Epithelial cell of proximal tubule (primary cell): ENCODE data around the gene ABHD15. TPM values are rescaled to one million over a fixed set of nuclear protein-coding genes. Genes with fewer than 3 reads are reported as not detected.

Experiments used
- DNase-seq: peaks from one replicate; pipeline ENCODE4 v3.0.0-alpha.2; 2011; ENCODE audit warnings: low read depth
- H3K4me3 ChIP-seq: 2 replicates; pipeline ENCODE4 v1.5.1; 2011; ENCODE audit warnings: low read depth, mild to moderate bottlenecking, low read length
- total RNA-seq: library from RNA; depleted of rRNA; stranded (reverse); fragments of >200 nt; gene quantifications from 2 replicates; pipeline ENCODE4 v1.2.3, GENCODE V29; 2015
- TF ChIP-seq, protein P1 (sequence below): conservative IDR thresholded peaks from 2 replicates; pipeline ENCODE4 v1.5.1; 2012; ENCODE audit warnings: low read depth, mild to moderate bottlenecking, low read length

The ABHD15 gene
- total RNA-seq, 1 donor from 2014 or later = 8.2 TPM

DNA sequence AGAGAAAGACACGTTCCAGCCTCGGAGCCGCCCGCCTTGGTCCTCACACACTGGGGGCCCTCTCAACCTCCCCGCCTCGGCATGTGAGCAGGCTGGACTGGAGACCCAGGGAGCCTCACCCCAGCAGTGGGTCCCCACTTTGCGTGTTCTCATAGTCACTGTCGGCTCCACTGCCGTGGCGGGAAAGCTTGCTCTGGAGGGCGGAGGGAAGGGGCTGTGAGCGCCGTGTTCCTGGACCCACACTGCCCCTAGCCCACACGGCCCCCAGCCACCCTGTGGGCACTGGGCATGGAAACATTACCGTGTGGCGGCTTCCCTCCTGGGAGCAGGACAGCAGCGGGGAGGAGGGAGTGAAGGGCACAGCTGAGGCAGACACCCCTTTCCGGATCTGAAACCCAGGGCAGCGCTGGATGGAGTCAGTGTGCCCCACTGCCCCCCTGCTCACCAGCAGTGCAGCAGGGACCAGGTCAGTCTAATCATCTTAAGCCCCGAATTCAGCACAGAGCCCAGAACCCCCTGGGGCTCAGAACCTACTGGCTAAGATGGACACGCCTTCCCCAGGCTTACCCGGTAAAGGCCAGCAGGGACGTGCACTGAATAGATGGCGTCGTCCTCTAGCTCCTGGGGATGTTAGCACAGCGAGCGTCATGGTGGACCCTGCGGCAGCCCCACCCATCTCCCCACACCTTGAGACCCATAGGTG is 8.8 kb upstream of the ABHD15 start:
- H3K4me3 ChIP-seq = no peak overlapping the region
- TF ChIP-seq, protein P1, sequence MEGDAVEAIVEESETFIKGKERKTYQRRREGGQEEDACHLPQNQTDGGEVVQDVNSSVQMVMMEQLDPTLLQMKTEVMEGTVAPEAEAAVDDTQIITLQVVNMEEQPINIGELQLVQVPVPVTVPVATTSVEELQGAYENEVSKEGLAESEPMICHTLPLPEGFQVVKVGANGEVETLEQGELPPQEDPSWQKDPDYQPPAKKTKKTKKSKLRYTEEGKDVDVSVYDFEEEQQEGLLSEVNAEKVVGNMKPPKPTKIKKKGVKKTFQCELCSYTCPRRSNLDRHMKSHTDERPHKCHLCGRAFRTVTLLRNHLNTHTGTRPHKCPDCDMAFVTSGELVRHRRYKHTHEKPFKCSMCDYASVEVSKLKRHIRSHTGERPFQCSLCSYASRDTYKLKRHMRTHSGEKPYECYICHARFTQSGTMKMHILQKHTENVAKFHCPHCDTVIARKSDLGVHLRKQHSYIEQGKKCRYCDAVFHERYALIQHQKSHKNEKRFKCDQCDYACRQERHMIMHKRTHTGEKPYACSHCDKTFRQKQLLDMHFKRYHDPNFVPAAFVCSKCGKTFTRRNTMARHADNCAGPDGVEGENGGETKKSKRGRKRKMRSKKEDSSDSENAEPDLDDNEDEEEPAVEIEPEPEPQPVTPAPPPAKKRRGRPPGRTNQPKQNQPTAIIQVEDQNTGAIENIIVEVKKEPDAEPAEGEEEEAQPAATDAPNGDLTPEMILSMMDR = no peak
- no peak for DNase-seq

GRCh38 chr17:29574732-29575510 is 8.1 kb upstream of the ABHD15 start:
- H3K4me3 ChIP-seq = no peak overlapping the region
- TF ChIP-seq, protein P1 = no peak
- no peak for DNase-seq

DNA sequence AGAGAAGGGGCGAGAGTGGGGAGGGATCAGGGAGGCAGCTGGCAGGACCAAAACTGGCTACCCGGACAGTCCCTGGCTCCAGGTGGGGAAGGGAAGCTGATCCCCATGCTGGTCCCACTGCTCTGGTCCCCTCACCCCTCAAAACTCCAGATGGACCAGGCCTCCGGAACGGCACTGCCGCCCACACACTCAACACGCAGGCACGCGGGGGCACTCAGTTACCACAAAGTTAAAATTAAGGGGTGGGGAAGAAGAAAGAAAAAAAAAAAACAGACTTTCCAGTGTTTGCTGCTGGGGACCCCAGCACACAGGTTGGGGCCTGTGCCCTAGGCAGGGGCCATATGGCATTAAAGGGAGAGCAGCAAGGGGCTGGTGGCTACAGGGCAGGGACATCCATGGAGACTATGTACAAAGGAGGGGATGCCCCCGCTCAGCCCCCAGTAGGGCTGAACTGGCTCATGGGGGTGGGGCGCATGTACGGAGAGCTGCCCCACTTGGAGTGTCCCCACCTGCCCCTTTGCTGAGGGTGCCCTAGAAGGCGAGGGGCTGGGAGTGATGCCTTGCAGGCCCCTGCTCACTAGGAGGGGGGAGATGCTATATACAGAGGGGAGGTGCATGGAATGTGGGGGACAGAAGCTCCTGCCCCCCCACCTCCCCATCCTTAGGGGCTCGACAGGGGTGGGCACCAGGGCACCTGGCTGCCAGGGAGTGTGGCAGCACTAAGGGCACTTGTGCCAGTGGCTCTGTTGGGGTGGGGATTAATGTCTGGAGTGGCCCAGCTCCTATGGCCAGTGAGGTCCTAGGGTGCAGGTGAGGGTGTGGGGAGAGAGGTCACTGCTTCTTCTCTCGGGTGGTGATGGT is 7.3 kb upstream of the ABHD15 start:
- no peak overlapping the region for H3K4me3 ChIP-seq
- DNase-seq = no peak
- TF ChIP-seq, protein P1 = no peak

GRCh38 chr17:29573558-29573869 is 6.7 kb upstream of the ABHD15 start:
- no peak for DNase-seq
- H3K4me3 ChIP-seq = no peak overlapping the region
- TF ChIP-seq, protein P1 = no peak

GRCh38 chr17:29572691-29573557 is 6.1 kb upstream of the ABHD15 start:
- H3K4me3 ChIP-seq = no peak overlapping the region
- DNase-seq = no peak

More at GRCh38 chr17:29572691-29573557, 6.1 kb upstream of the ABHD15 start:
- TF ChIP-seq, protein P1 = peak; percentile 56
